K562 (cell line): ENCODE data around the gene TMC8. TPM values are rescaled to one million over a fixed set of nuclear protein-coding genes. Genes with fewer than 3 reads are reported as not detected.

Source experiments
- ATAC-seq: fragments of 200-7000 bp; cut with Tn5 transposase; 3 replicates; pipeline ENCODE4 v1.9.1; 2020; ENCODE audit warnings: moderate library complexity
- BruUV-seq: library from RNA; stranded (reverse); fragments of 400-500 nt; replicated peaks from 2 replicates; lab custom pipeline; 2021; lab: Mats Ljungman, UMichigan
- CTCF ChIA-PET: fragments of 300-600 bp; formaldehyde crosslinking; extraction: SDS; loops from one replicate; lab custom pipeline; 2021; ENCODE audit warnings: low intra/inter-chr PET ratio; lab: Yijun Ruan, JAX
- POLR2A ChIA-PET: fragments of 300-600, 350-650 bp; sonication (Branson Sonifier 250); formaldehyde crosslinking; extraction: SDS; loops from one replicate; lab custom pipeline; 2021; ENCODE audit warnings: antibody characterized with exemption, inconsistent platforms; lab: Yijun Ruan, JAX
- DNase-seq, 4 experiments: peaks; one replicate each; pipeline versions ENCODE4 v3.0.0 to v3.0.0-alpha.2; 2011 to 2018; ENCODE audit warnings: low spot score in 3 of 4, mixed read lengths in 3 of 4; ENCODE audit errors: extremely low read depth in 1 of 4
- FAIRE-seq: peaks from 2 replicates; lab custom pipeline; 2011; peaks lifted over from hg19 to GRCh38; lab: Jason Lieb, UNC
- H2AFZ ChIP-seq: 2 replicates; pipeline ENCODE4 v1.6.0; 2011; ENCODE audit warnings: low read depth, low read length, control low read depth, inconsistent platforms
- H3K27ac ChIP-seq: fragments of 200-600 bp; 3 replicates; pipeline ENCODE4 v1.8.0; 2011; ENCODE audit warnings: low read depth, mild to moderate bottlenecking, control low read depth, inconsistent platforms, low read length, moderate library complexity, mixed read lengths; ENCODE audit errors: extremely low read depth
- H3K27me3 ChIP-seq, 2 experiments: fragments of 300-600 bp in 1 of 2; 2 replicates in 1 of 2; 3 replicates in 1 of 2; pipeline versions ENCODE4 v1.6.0 to v1.8.0; 2011; ENCODE audit warnings: inconsistent platforms in 2 of 2, low read length in 2 of 2, mild to moderate bottlenecking in 1 of 2, mixed read lengths in 1 of 2, moderate library complexity in 1 of 2; ENCODE audit not compliant: control insufficient read depth in 2 of 2, insufficient read depth in 2 of 2
- H3K36me3 ChIP-seq: fragments of 300-600 bp; 3 replicates; pipeline ENCODE4 v1.8.0; 2011; ENCODE audit warnings: mild to moderate bottlenecking, low read length, inconsistent platforms; ENCODE audit not compliant: control insufficient read depth, insufficient read depth
- H3K4me1 ChIP-seq, 2 experiments: fragments of 200-600 bp in 1 of 2; replicated peaks in 1 of 2; 2 replicates in 1 of 2; 3 replicates in 1 of 2; pipeline versions ENCODE4 v1.5.1 to v1.8.0; 2011; ENCODE audit warnings: inconsistent platforms in 2 of 2, low read length in 2 of 2, mild to moderate bottlenecking in 1 of 2, mixed read lengths in 1 of 2, moderate library complexity in 1 of 2; ENCODE audit not compliant: control insufficient read depth in 2 of 2, insufficient read depth in 2 of 2
- H3K4me2 ChIP-seq: 2 replicates; pipeline ENCODE4 v1.6.1; 2011; ENCODE audit warnings: low read length, control low read depth, inconsistent platforms, mixed read lengths; ENCODE audit not compliant: insufficient read depth
- H3K4me3 ChIP-seq: fragments of 200-600 bp; sonication (generic), shearing (Covaris generic); 2 replicates; pipeline ENCODE4 v1.5.1; 2016; ENCODE audit warnings: control low read depth, inconsistent platforms
- H3K79me2 ChIP-seq: fragments of 200-600 bp; 3 replicates; pipeline ENCODE4 v1.8.0; 2011; ENCODE audit warnings: low read length, inconsistent platforms; ENCODE audit not compliant: control insufficient read depth, insufficient read depth
- H3K9ac ChIP-seq, 2 experiments: 2 replicates each; pipeline versions ENCODE4 v1.6.0 to v1.6.1; 2011; ENCODE audit warnings: low read depth in 2 of 2, low read length in 2 of 2, control low read depth in 1 of 2, inconsistent platforms in 1 of 2, mild to moderate bottlenecking in 1 of 2, mixed read lengths in 1 of 2; ENCODE audit not compliant: insufficient read depth in 1 of 2
- H3K9me1 ChIP-seq: one replicate; pipeline ENCODE4 v1.6.0; 2011; ENCODE audit warnings: inconsistent platforms, mild to moderate bottlenecking, low read length, moderate library complexity; ENCODE audit not compliant: control insufficient read depth, insufficient read depth
- H3K9me3 ChIP-seq: replicated peaks from 2 replicates; pipeline ENCODE4 v1.5.1; 2011; ENCODE audit warnings: low read depth, low read length, inconsistent platforms; ENCODE audit not compliant: control insufficient read depth, insufficient read depth
- H4K20me1 ChIP-seq: replicated peaks from 2 replicates; pipeline ENCODE4 v1.6.1; 2011; ENCODE audit warnings: low read length, inconsistent platforms, mixed read lengths; ENCODE audit not compliant: control insufficient read depth, insufficient read depth
- ATF1 ChIP-seq, 2 experiments: fragments of 450-650 bp in 1 of 2; IDR thresholded peaks; 2 replicates each; pipeline ENCODE4 v1.6.1; 2016; ENCODE audit warnings: missing compliant biosample characterization in 1 of 2, missing genetic modification characterization in 1 of 2
- CBFB ChIP-seq: sonication (generic); formaldehyde crosslinking; IDR thresholded peaks from 2 replicates; pipeline ENCODE4 v1.4.0; 2020; ENCODE audit warnings: mild to moderate bottlenecking, missing genetic modification reagents
- E2F6 ChIP-seq, 2 experiments: IDR thresholded peaks; 2 replicates each; pipeline ENCODE4 v1.6.1; 2011; ENCODE audit warnings: borderline replicate concordance in 1 of 2, control low read depth in 1 of 2, low read depth in 1 of 2, low read length in 1 of 2, mild to moderate bottlenecking in 1 of 2, mixed read lengths in 1 of 2, moderate library complexity in 1 of 2; ENCODE audit not compliant: insufficient read depth in 1 of 2, insufficient read length in 1 of 2, poor library complexity in 1 of 2, severe bottlenecking in 1 of 2; ENCODE audit errors: extremely low read depth in 1 of 2
- FOXM1 ChIP-seq, 2 experiments: fragments of 450-650 bp in 1 of 2; sonication (generic) in 1 of 2; formaldehyde crosslinking in 1 of 2; IDR thresholded peaks; 2 replicates each; pipeline versions ENCODE4 v1.6.1 to v1.9.0; 2017 to 2022; ENCODE audit warnings: low read depth in 2 of 2, mild to moderate bottlenecking in 2 of 2, missing genetic modification reagents in 1 of 2, moderate library complexity in 1 of 2
- GATA2 ChIP-seq: sonication (generic); formaldehyde crosslinking; IDR thresholded peaks from 2 replicates; pipeline ENCODE4 v1.4.0; 2020; ENCODE audit warnings: mild to moderate bottlenecking, missing genetic modification reagents
- GTF2B ChIP-seq: IDR thresholded peaks from 2 replicates; pipeline ENCODE4 v1.6.1; 2011; ENCODE audit not compliant: insufficient read length; ENCODE audit errors: extremely low read depth
- HMGXB4 ChIP-seq: sonication (generic); formaldehyde crosslinking; IDR thresholded peaks from 2 replicates; pipeline ENCODE4 v1.8.1; 2023; ENCODE audit warnings: mild to moderate bottlenecking, missing genetic modification reagents
- IFI16 ChIP-seq: fragments of 250-450 bp; sonication (Bioruptor Pico); IDR thresholded peaks from 2 replicates; pipeline ENCODE4 v2.1.2; 2022; ENCODE audit warnings: mild to moderate bottlenecking, inconsistent platforms
- KDM2B ChIP-seq: fragments of 250-450 bp; sonication (Bioruptor Pico); IDR thresholded peaks from 2 replicates; pipeline ENCODE4 v1.8.0; 2021; ENCODE audit warnings: mild to moderate bottlenecking, moderate library complexity
- MCM5 ChIP-seq: fragments of 450-650 bp; IDR thresholded peaks from 2 replicates; pipeline ENCODE4 v1.6.1; 2016; ENCODE audit warnings: low read depth
- NR2C2 ChIP-seq, 2 experiments: fragments of 200-800 bp in 1 of 2; sonication (Bioruptor generic) in 1 of 2; sonication (generic) in 1 of 2; formaldehyde crosslinking in 1 of 2; IDR thresholded peaks; 2 replicates each; pipeline versions ENCODE4 v1.6.1 to v1.8.0; 2016 to 2022; ENCODE audit warnings: mild to moderate bottlenecking in 1 of 2, missing compliant biosample characterization in 1 of 2, missing genetic modification characterization in 1 of 2, missing genetic modification reagents in 1 of 2
- POLR2A ChIP-seq: fragments of 450-650 bp; conservative IDR thresholded peaks from 2 replicates; pipeline ENCODE4 v1.6.1; 2016
- RBM22 ChIP-seq: fragments of 200-400 bp; formaldehyde crosslinking; IDR thresholded peaks from 2 replicates; pipeline ENCODE4 v1.6.1; 2018; ENCODE audit warnings: low read length, low read depth; ENCODE audit not compliant: poor library complexity, severe bottlenecking
- TFAM ChIP-seq: fragments of 250-450 bp; sonication (Bioruptor Pico); conservative IDR thresholded peaks from 2 replicates; pipeline ENCODE4 v1.5.0; 2021; ENCODE audit warnings: mild to moderate bottlenecking, moderate library complexity
- ZNF586 ChIP-seq: fragments of 450-650 bp; formaldehyde crosslinking; conservative IDR thresholded peaks from 2 replicates; pipeline ENCODE4 v1.4.0; 2020; ENCODE audit warnings: mild to moderate bottlenecking, moderate library complexity
- WGBS: fragments of 100-300 bp; shearing (Covaris generic); methylation state at CpG from one replicate; pipeline ENCODE4 v1.1.6; 2016; ENCODE audit warnings: low coverage, mixed read lengths; ENCODE audit not compliant: insufficient coverage; ENCODE audit errors: missing lambda C conversion rate; 5-methylcytosine and 5-hydroxymethylcytosine counted together
- in situ Hi-C: fragments of 300-500 bp; cut with MboI; formaldehyde crosslinking; loops from 4 replicates; pipeline ENCODE4 v1.15.0; 2018; ENCODE audit warnings: inconsistent platforms, mixed read lengths
- intact Hi-C: fragments of 100-400 bp; cut with micrococcal nuclease; formaldehyde crosslinking; loops from 2 replicates; pipeline ENCODE4 v1.14.2; 2022
- polyA plus RNA-seq, 8 experiments: library from polyadenylated mRNA; depleted of rRNA in 4 of 8; stranded (reverse) in 5 of 8; unstranded in 3 of 8; fragments of >200 nt; fragmentation: Nextera tagmentation in 2 of 8; fragmentation: Illumina TruSeq in 1 of 8; extraction: Ambion mirVana in 2 of 8; extraction: Trizol in 1 of 8; gene quantifications; 2 replicates each; pipeline versions ENCODE4 v1.2.1 to v1.2.3, GENCODE V29; 2011 to 2014; ENCODE audit warnings: inconsistent platforms in 1 of 8, missing spikeins in 1 of 8
- total RNA-seq, 7 experiments: library from RNA; depleted of rRNA in 6 of 7; stranded (reverse); fragments of >200 nt in 6 of 7; fragmentation: Illumina TruSeq in 2 of 7; extraction: Trizol in 2 of 7; gene quantifications; 2 replicates each; pipeline versions ENCODE4 v1.2.1 to v1.2.3, GENCODE V29; 2011 to 2021; ENCODE audit warnings: low replicate concordance in 1 of 7

The TMC8 gene
- total and polyA plus RNA-seq, 9 of the 15 experiments (the other 6 are each of a cell fraction or from before 2014, with no cell fraction given), result 0.13 to 10.9 (median 2.8) TPM

GRCh38 chr17:78110363-78111015 is 20.1 kb upstream of the TMC8 start:
- WGBS, result 97% methylated on average over 22 of the region's 22 CpGs
- ChIA-PET CTCF (no interaction called here), POLR2A (interaction anchor here (0.7 to 1.8 kb wide), 4 partner anchors 9 to 400 kb away, joined by 3 to 6 read pairs (median 4); partner anchors contain the start of genes AFMID, TK1 and TMC6)
- no TSS peak for BruUV-seq
- no peaks in the 10 kb centered on the region for H3K27me3 ChIP-seq
- H3K9me3 ChIP-seq, result no peaks in the 10 kb centered on the region
- H4K20me1 ChIP-seq, result peaks cover 16% of the 10 kb centered on the region
- DNase-seq (no peak), FAIRE-seq (no peak), ATAC-seq (no peak)
- no peak overlapping the region for H2AFZ ChIP-seq
- H3K79me2 ChIP-seq, result peaks cover 13% of the 10 kb centered on the region; the same call in 2 of the 3 replicates
- H3K36me3 ChIP-seq, result peaks cover 77% of the 10 kb centered on the region
- H3K9ac ChIP-seq, result peak overlapping the region in 1 of 2 experiments; percentile 66; a peak in 1 of 4 replicates
- intact Hi-C loops, result no loop called here
- in situ Hi-C loops, result loop anchor here (5.0 kb wide), 1 partner anchor 62 kb away; no protein-coding TSS in a partner anchor
- no peak overlapping the region for H3K27ac ChIP-seq
- H3K9me1 ChIP-seq, result no peaks in the 10 kb centered on the region
- H3K4me1 ChIP-seq, result peaks cover 0 to 42% of the 10 kb centered on the region in 2 experiments; a peak in 2 of 5 replicates
- H3K4me2 ChIP-seq, result no peak overlapping the region
- no peak overlapping the region for H3K4me3 ChIP-seq
- TF ChIP-seq KDM2B (CRISPR knock-in tag) (no peak), FOXM1 (IDR thresholded peaks at IDR 0.05; ENCODE audit: low read depth) (no peak), FOXM1 (CRISPR knock-in tag; IDR thresholded peaks at IDR 0.05; ENCODE audit: low read depth) (no peak), ATF1 (CRISPR knock-in tag; IDR thresholded peaks at IDR 0.05) (no peak), ATF1 (tag; IDR thresholded peaks at IDR 0.05) (no peak), HMGXB4 (CRISPR knock-in tag) (no peak), NR2C2 (CRISPR knock-in tag; IDR thresholded peaks at IDR 0.05) (no peak), NR2C2 (tag; IDR thresholded peaks at IDR 0.05) (no peak), RBM22 (peak; percentile 18), TFAM (CRISPR knock-in tag) (no peak), IFI16 (CRISPR knock-in tag) (no peak), CBFB (CRISPR knock-in tag) (no peak), GATA2 (CRISPR knock-in tag) (no peak), E2F6 (IDR thresholded peaks at IDR 0.05; ENCODE audit: borderline replicate concordance in 1 of 2, extremely low read depth in 1 of 2, insufficient read depth in 1 of 2, insufficient read length in 1 of 2, low read depth in 1 of 2, low read length in 1 of 2, poor library complexity in 1 of 2, severe bottlenecking in 1 of 2) (no peak), POLR2A (0 out of 2 replicates have a peak, but pooled peaks have one; percentile 1), GTF2B (no peak), MCM5 (no peak), ZNF586 (CRISPR knock-in tag) (no peak)
